Thymus (tissue), 11 donors: ENCODE measurements around the gene ELOVL6. TPM values are rescaled to one million over a fixed set of nuclear protein-coding genes. Genes with fewer than 3 reads are reported as not detected.

ENCODE experiments used
- DNase-seq, 9 donors: peaks; one replicate each; pipeline ENCODE4 v3.0.0-alpha.2; 2013; ENCODE audit warnings: low spot score in 9 of 9, low read depth in 6 of 9, missing footprints in 1 of 9
- H3K27ac ChIP-seq, 2 donors: one replicate each; pipeline ENCODE4 v1.5.1; 2013; ENCODE audit warnings: control low read depth in 1 of 2, low read depth in 1 of 2, low read length in 1 of 2, mild to moderate bottlenecking in 1 of 2, moderate library complexity in 1 of 2
- H3K27me3 ChIP-seq, 2 donors: one replicate each; pipeline ENCODE4 v1.5.1; 2013; ENCODE audit warnings: low read length in 1 of 2; ENCODE audit not compliant: control insufficient read depth in 2 of 2, insufficient read depth in 1 of 2
- H3K36me3 ChIP-seq, 2 donors: one replicate each; pipeline ENCODE4 v1.5.1; 2013; ENCODE audit warnings: low read length in 1 of 2, mild to moderate bottlenecking in 1 of 2, moderate library complexity in 1 of 2; ENCODE audit not compliant: control insufficient read depth in 2 of 2, insufficient read depth in 2 of 2
- H3K4me1 ChIP-seq, 2 donors: one replicate each; pipeline ENCODE4 v1.5.1; 2013; ENCODE audit warnings: low read length in 2 of 2; ENCODE audit not compliant: control insufficient read depth in 2 of 2, insufficient read depth in 2 of 2
- H3K4me3 ChIP-seq, 2 donors: one replicate each; pipeline ENCODE4 v1.5.1; 2013; ENCODE audit warnings: low read length in 2 of 2, control low read depth in 1 of 2, mild to moderate bottlenecking in 1 of 2
- H3K9me3 ChIP-seq, 2 donors: one replicate each; pipeline ENCODE4 v1.5.1; 2013; ENCODE audit warnings: low read length in 1 of 2, mild to moderate bottlenecking in 1 of 2; ENCODE audit not compliant: control insufficient read depth in 2 of 2, insufficient read depth in 1 of 2
- WGBS: extraction: QIAGEN DNeasy Blood & Tissue Kit; methylation state at CpG from one replicate; pipeline ENCODE4 v1.1.7; 2013; 5-methylcytosine and 5-hydroxymethylcytosine counted together
- polyA plus RNA-seq: library from polyadenylated mRNA; stranded (reverse); fragments of 200-250 nt; gene quantifications from one replicate; pipeline ENCODE4 v1.2.3, GENCODE V29; 2013
- total RNA-seq: library from RNA; stranded (reverse); fragments of 120-200 nt; gene quantifications from one replicate; pipeline ENCODE4 v1.2.4, GENCODE V29; 2013
- donor health status: healthy.

Gene ELOVL6
- total and polyA plus RNA-seq, 2 donors: 2.8 to 3.1 TPM

- Histone ChIP-seq H3K27me3 (no peaks in the 10 kb centered on the region), H3K4me1 (no peaks in the 10 kb centered on the region), H3K4me3 (no peak overlapping the region), H3K27ac (no peak overlapping the region), H3K9me3 (no peaks in the 10 kb centered on the region), H3K36me3 (no peaks in the 10 kb centered on the region)
- 94% methylated on average over 3 of the region's 3 CpGs for WGBS
- DNase-seq: no peak
These were observed 59.3 kb downstream of the ELOVL6 start for GRCh38 chr4:110139111-110139510.

- Histone ChIP-seq H3K27me3 (no peaks in the 10 kb centered on the region), H3K9me3 (no peaks in the 10 kb centered on the region), H3K4me1 (no peaks in the 10 kb centered on the region), H3K27ac (no peak overlapping the region), H3K36me3 (no peaks in the 10 kb centered on the region), H3K4me3 (no peak overlapping the region)
- 48% methylated on average over 1 of the region's 1 CpG for WGBS
- no peak for DNase-seq
These were observed 59.9 kb downstream of the ELOVL6 start for GRCh38 chr4:110138551-110138950.

GRCh38 chr4:110137829-110138228 is 60.6 kb downstream of the ELOVL6 start:
- Histone ChIP-seq H3K27ac (no peak overlapping the region), H3K9me3 (no peaks in the 10 kb centered on the region), H3K36me3 (no peaks in the 10 kb centered on the region), H3K27me3 (no peaks in the 10 kb centered on the region), H3K4me1 (peaks cover 0 to 3% of the 10 kb centered on the region in 2 donors), H3K4me3 (no peak overlapping the region)
- no peak for DNase-seq
- WGBS: 91% methylated on average over 1 of the region's 1 CpG

GRCh38 chr4:110135523-110135922 is 62.9 kb downstream of the ELOVL6 start:
- Histone ChIP-seq H3K9me3 (no peaks in the 10 kb centered on the region), H3K27ac (no peak overlapping the region), H3K27me3 (no peaks in the 10 kb centered on the region), H3K36me3 (no peaks in the 10 kb centered on the region), H3K4me3 (no peak overlapping the region), H3K4me1 (peaks cover 0 to 3% of the 10 kb centered on the region in 2 donors)
- no peak for DNase-seq
- 98% methylated on average over 1 of the region's 1 CpG for WGBS

GRCh38 chr4:110135076-110135475 is 63.3 kb downstream of the ELOVL6 start:
- peaks cover 0 to 3% of the 10 kb centered on the region in 2 donors for H3K4me1 ChIP-seq
- no peaks in the 10 kb centered on the region for H3K9me3 ChIP-seq
- DNase-seq: no peak
- H3K27ac ChIP-seq: no peak overlapping the region
- no peak overlapping the region for H3K4me3 ChIP-seq
- H3K27me3 ChIP-seq: no peaks in the 10 kb centered on the region
- over 99% methylated on average over 2 of the region's 2 CpGs for WGBS
- H3K36me3 ChIP-seq: no peaks in the 10 kb centered on the region

GRCh38 chr4:110134269-110134869 is 64.0 kb downstream of the ELOVL6 start:
- no peaks in the 10 kb centered on the region for H3K9me3 ChIP-seq
- no peak overlapping the region for H3K4me3 ChIP-seq
- 99% methylated on average over 3 of the region's 3 CpGs for WGBS
- no peaks in the 10 kb centered on the region for H3K27me3 ChIP-seq
- no peak overlapping the region for H3K27ac ChIP-seq
- peaks cover 0 to 3% of the 10 kb centered on the region in 2 donors for H3K4me1 ChIP-seq
- no peak for DNase-seq
- no peaks in the 10 kb centered on the region for H3K36me3 ChIP-seq

GRCh38 chr4:110132816-110133719 is 65.3 kb downstream of the ELOVL6 start:
- WGBS: 96% methylated on average over 6 of the region's 6 CpGs
- Histone ChIP-seq H3K4me1 (peaks cover 0 to 3% of the 10 kb centered on the region in 2 donors), H3K4me3 (no peak overlapping the region), H3K27me3 (no peaks in the 10 kb centered on the region), H3K27ac (no peak overlapping the region), H3K36me3 (no peaks in the 10 kb centered on the region), H3K9me3 (no peaks in the 10 kb centered on the region)
- DNase-seq: no peak

- 95% methylated on average over 3 of the region's 3 CpGs for WGBS
- no peak overlapping the region for H3K4me3 ChIP-seq
- no peaks in the 10 kb centered on the region for H3K36me3 ChIP-seq
- H3K27ac ChIP-seq: no peak overlapping the region
- H3K9me3 ChIP-seq: no peaks in the 10 kb centered on the region
- no peak for DNase-seq
- peaks cover 0 to 3% of the 10 kb centered on the region in 2 donors for H3K4me1 ChIP-seq
- H3K27me3 ChIP-seq: no peaks in the 10 kb centered on the region
These were observed 66.5 kb downstream of the ELOVL6 start for GRCh38 chr4:110131916-110132315.

- DNase-seq: no peak
- Histone ChIP-seq H3K36me3 (no peaks in the 10 kb centered on the region), H3K27me3 (no peaks in the 10 kb centered on the region), H3K4me1 (peaks cover 0 to 3% of the 10 kb centered on the region in 2 donors), H3K4me3 (no peak overlapping the region), H3K27ac (no peak overlapping the region), H3K9me3 (no peaks in the 10 kb centered on the region)
- 97% methylated on average over 4 of the region's 4 CpGs for WGBS
These were observed 67.6 kb downstream of the ELOVL6 start for GRCh38 chr4:110130576-110131358.
